CD14-positive monocyte (primary cell): ENCODE data around the gene MTCH2. TPM values are rescaled to one million over a fixed set of nuclear protein-coding genes. Genes with fewer than 3 reads are reported as not detected.

Experiments used
- DNase-seq, 3 donors: peaks; one replicate each; pipeline ENCODE4 v3.0.0-alpha.2; 2011 to 2022
- H2AFZ ChIP-seq: 2 replicates; pipeline ENCODE4 v1.6.0; 2012; ENCODE audit warnings: mild to moderate bottlenecking, low read depth, low read length, inconsistent platforms; ENCODE audit not compliant: insufficient read depth, poor library complexity, severe bottlenecking
- H3K27ac ChIP-seq, 2 donors: 1 replicate in 1 of 2; 2 replicates in 1 of 2; pipeline ENCODE4 v1.5.1; 2012 to 2013; ENCODE audit warnings: low read length in 2 of 2, control low read depth in 1 of 2, inconsistent platforms in 1 of 2, low read depth in 1 of 2, mild to moderate bottlenecking in 1 of 2
- H3K27me3 ChIP-seq, 2 donors: one replicate each; pipeline versions ENCODE4 v1.6.0 to v1.6.1; 2011 to 2013; ENCODE audit warnings: low read length in 2 of 2; ENCODE audit not compliant: control insufficient read depth in 2 of 2, insufficient read depth in 2 of 2
- H3K36me3 ChIP-seq, 2 donors: replicated peaks in 1 of 2; 1 replicate in 1 of 2; 2 replicates in 1 of 2; pipeline versions ENCODE4 v1.5.1 to v1.6.1; 2012 to 2013; ENCODE audit warnings: low read length in 2 of 2, control low read depth in 1 of 2, inconsistent platforms in 1 of 2, mild to moderate bottlenecking in 1 of 2; ENCODE audit not compliant: insufficient read depth in 2 of 2, control insufficient read depth in 1 of 2
- H3K4me1 ChIP-seq, 2 donors: 1 replicate in 1 of 2; 2 replicates in 1 of 2; pipeline versions ENCODE4 v1.5.1 to v1.6.1; 2012 to 2013; ENCODE audit warnings: low read length in 2 of 2, control low read depth in 1 of 2, inconsistent platforms in 1 of 2, mild to moderate bottlenecking in 1 of 2, moderate library complexity in 1 of 2; ENCODE audit not compliant: insufficient read depth in 2 of 2, control insufficient read depth in 1 of 2
- H3K4me2 ChIP-seq: replicated peaks from 2 replicates; pipeline ENCODE3; 2012; ENCODE audit warnings: low read length, moderate library complexity, mild to moderate bottlenecking; ENCODE audit not compliant: poor library complexity, severe bottlenecking; ENCODE audit errors: extremely low read depth
- H3K4me3 ChIP-seq, 3 experiments: fragments of 200-600 bp in 1 of 3; sonication (generic) in 1 of 3; replicated peaks in 1 of 3; 1 replicate in 2 of 3; 2 replicates in 1 of 3; pipeline ENCODE4 v1.5.1; 2011 to 2013; ENCODE audit warnings: low read length in 3 of 3, mild to moderate bottlenecking in 3 of 3, control low read depth in 2 of 3, low read depth in 2 of 3, inconsistent platforms in 1 of 3, moderate library complexity in 1 of 3
- H3K79me2 ChIP-seq: 2 replicates; pipeline ENCODE4 v1.6.0; 2012; ENCODE audit warnings: mild to moderate bottlenecking, control low read depth, inconsistent platforms, low read length, moderate library complexity; ENCODE audit not compliant: insufficient read depth
- H3K9ac ChIP-seq: 2 replicates; pipeline ENCODE4 v1.6.0; 2017; ENCODE audit warnings: low read length, mild to moderate bottlenecking; ENCODE audit not compliant: insufficient read depth, poor library complexity, severe bottlenecking
- H3K9me3 ChIP-seq, 2 donors: replicated peaks in 1 of 2; 1 replicate in 1 of 2; 2 replicates in 1 of 2; pipeline versions ENCODE4 v1.5.1 to v1.6.1; 2012 to 2013; ENCODE audit warnings: low read length in 2 of 2, control low read depth in 1 of 2; ENCODE audit not compliant: control insufficient read depth in 1 of 2, insufficient read depth in 1 of 2
- H4K20me1 ChIP-seq: 2 replicates; pipeline ENCODE4 v1.6.0; 2012; ENCODE audit warnings: mild to moderate bottlenecking, low read length, control low read depth, moderate library complexity; ENCODE audit not compliant: insufficient read depth
- H3K27ac Mint-ChIP-seq, 7 donors: one replicate each; pipeline ENCODE4 v1.8.0; 2020; ENCODE audit warnings: mild to moderate bottlenecking in 7 of 7, mixed read lengths in 7 of 7, moderate library complexity in 6 of 7, inconsistent platforms in 2 of 7
- H3K27me3 Mint-ChIP-seq, 3 donors: one replicate each; pipeline ENCODE4 v1.8.0; 2021 to 2022; ENCODE audit warnings: low read depth in 3 of 3, mild to moderate bottlenecking in 3 of 3, mixed read lengths in 3 of 3, moderate library complexity in 3 of 3, inconsistent platforms in 1 of 3
- H3K36me3 Mint-ChIP-seq, 2 donors: one replicate each; pipeline ENCODE4 v1.8.0; 2020; ENCODE audit warnings: mixed read lengths in 2 of 2, inconsistent platforms in 1 of 2, mild to moderate bottlenecking in 1 of 2
- H3K4me1 Mint-ChIP-seq: one replicate; pipeline ENCODE4 v1.8.0; 2020; ENCODE audit warnings: mild to moderate bottlenecking, mixed read lengths
- H3K4me3 Mint-ChIP-seq, 2 donors: one replicate each; pipeline ENCODE4 v1.8.0; 2020; ENCODE audit warnings: mild to moderate bottlenecking in 2 of 2, mixed read lengths in 2 of 2, moderate library complexity in 1 of 2
- H3K9me3 Mint-ChIP-seq, 7 donors: one replicate each; pipeline ENCODE4 v1.8.0; 2020 to 2022; ENCODE audit warnings: mixed read lengths in 7 of 7, mild to moderate bottlenecking in 6 of 7, moderate library complexity in 6 of 7, inconsistent platforms in 2 of 7
- CTCF ChIP-seq: fragments of 200-600 bp; IDR thresholded peaks from one replicate; pipeline ENCODE4 v1.8.0; 2022; ENCODE audit warnings: antibody characterized with exemption, mild to moderate bottlenecking
- WGBS: methylation state at CpG from one replicate; pipeline ENCODE4 v1.1.5; 2013; ENCODE audit warnings: missing lambda C conversion rate; ENCODE audit not compliant: insufficient coverage; 5-methylcytosine and 5-hydroxymethylcytosine counted together
- intact Hi-C, 2 donors: fragments of 100-400 bp; cut with micrococcal nuclease; formaldehyde crosslinking; loops; one replicate each; pipeline versions ENCODE4 v1.15.0 to v1.15.1; 2023
- polyA plus RNA-seq, 3 donors: library from polyadenylated mRNA; depleted of rRNA in 1 of 3; unstranded in 2 of 3; stranded (reverse) in 1 of 3; fragments of 300-500 nt in 2 of 3; fragments of >200 nt in 1 of 3; fragmentation: Illumina TruSeq in 2 of 3; gene quantifications; 1 replicate in 2 of 3; 2 replicates in 1 of 3; pipeline ENCODE4 v1.2.3, GENCODE V29; 2012 to 2021

Gene MTCH2
- polyA plus RNA-seq, 3 donors = 31.7 to 116 (median 98.0) TPM

GRCh38 chr11:47628026-47628425 is 14.3 kb downstream of the MTCH2 start:
- TF ChIP-seq CTCF = no peak
- Histone ChIP-seq H3K9ac (no peak overlapping the region), H3K27me3 (no peaks in the 10 kb centered on the region), H2AFZ (no peak overlapping the region), H3K4me2 (no peak overlapping the region), H3K36me3 (peaks cover 83 to 94% of the 10 kb centered on the region in 2 donors), H3K79me2 (no peaks in the 10 kb centered on the region), H3K4me1 (no peaks in the 10 kb centered on the region), H3K9me3 (no peaks in the 10 kb centered on the region), H3K4me3 (no peak overlapping the region), H4K20me1 (no peaks in the 10 kb centered on the region), H3K27ac (no peak overlapping the region)
- Mint-ChIP-seq H3K27me3 (peaks cover 0 to 3% (median 0%) of the 10 kb centered on the region in 3 donors), H3K4me3 (no peak overlapping the region), H3K4me1 (no peaks in the 10 kb centered on the region), H3K36me3 (peaks cover 67 to 96% of the 10 kb centered on the region in 2 donors), H3K27ac (no peak overlapping the region), H3K9me3 (no peaks in the 10 kb centered on the region)
- 100% methylated on average over 1 of the region's 4 CpGs for WGBS
- intact Hi-C loops = loop anchor here in 1 of 2 donors (10.0 kb wide), 1 partner anchor 107 kb away; no protein-coding TSS in a partner anchor
- no peak for DNase-seq

- Histone ChIP-seq H3K36me3 (peaks cover 91 to 95% of the 10 kb centered on the region in 2 donors), H3K4me1 (no peaks in the 10 kb centered on the region), H3K4me3 (no peak overlapping the region), H3K79me2 (no peaks in the 10 kb centered on the region), H4K20me1 (no peaks in the 10 kb centered on the region), H3K27me3 (no peaks in the 10 kb centered on the region), H3K9ac (no peak overlapping the region), H2AFZ (no peak overlapping the region), H3K27ac (no peak overlapping the region), H3K9me3 (no peaks in the 10 kb centered on the region), H3K4me2 (no peak overlapping the region)
- H3K36me3 Mint-ChIP-seq = peaks cover 73 to 96% of the 10 kb centered on the region in 2 donors
- H3K27ac Mint-ChIP-seq = no peak overlapping the region
- intact Hi-C loops = loop anchor here in 1 of 2 donors (10.0 kb wide), 1 partner anchor 109 kb away; no protein-coding TSS in a partner anchor
- H3K4me1 Mint-ChIP-seq = no peaks in the 10 kb centered on the region
- no peaks in the 10 kb centered on the region for H3K9me3 Mint-ChIP-seq
- 95% methylated on average over 4 of the region's 8 CpGs for WGBS
- no peak for DNase-seq
- peaks cover 0 to 3% (median 0%) of the 10 kb centered on the region in 3 donors for H3K27me3 Mint-ChIP-seq
- TF ChIP-seq CTCF = no peak
- H3K4me3 Mint-ChIP-seq = no peak overlapping the region
Observed at GRCh38 chr11:47626234-47626633, 16.1 kb downstream of the MTCH2 start.
